HG03442 (cell line): Measurements from ENCODE around the gene KCNJ4.
"Not testable (repeated sequence)": the region's sequence is repeated elsewhere in the genome, so short reads cannot be mapped to it uniquely, and the experiment has no call there.

Experiments used
- ATAC-seq: cut with Tn5 transposase; IDR thresholded peaks from one replicate; pipeline ENCODE4 v1.9.1; 2021; ENCODE audit warnings: mild to moderate bottlenecking, moderate library complexity; ENCODE audit not compliant: unreplicated experiment

KCNJ4 gene

GRCh38 chr22:38414009-38414395 is 41.0 kb downstream of the KCNJ4 start:
- no peak for ATAC-seq

GRCh38 chr22:38413085-38414008 is 41.7 kb downstream of the KCNJ4 start:
- no peak for ATAC-seq

DNA sequence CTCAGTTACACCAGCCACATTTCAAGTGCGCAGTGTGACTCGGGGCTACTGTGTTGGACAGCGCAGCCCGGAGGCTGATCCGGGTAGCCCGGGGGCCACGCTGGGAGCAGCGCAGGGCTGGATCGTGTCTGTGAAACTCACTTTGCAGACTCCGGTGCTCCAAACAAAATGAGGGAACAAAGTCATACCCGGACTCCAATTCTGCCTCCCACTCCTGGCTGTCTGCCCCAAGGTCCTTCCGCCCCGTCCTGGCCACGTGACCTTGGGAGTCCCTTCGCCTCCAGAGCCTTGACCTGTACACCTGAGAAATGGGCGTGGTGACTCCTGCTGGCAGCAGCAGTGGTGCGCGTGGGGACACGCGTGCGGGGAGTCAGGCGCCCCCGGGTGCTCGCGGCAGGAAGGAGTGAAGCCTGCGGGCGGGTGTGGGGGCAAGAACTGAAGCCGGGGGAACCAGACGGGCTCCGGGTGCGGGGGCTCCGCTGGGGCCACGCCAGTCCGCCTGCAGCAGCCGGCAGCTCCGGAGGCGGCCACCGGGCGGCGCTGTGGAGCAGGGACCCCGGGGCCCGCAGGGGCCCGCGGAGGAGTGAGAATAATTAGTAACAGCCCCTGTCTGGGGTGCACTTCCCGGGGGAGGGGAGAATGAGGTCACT is 42.4 kb downstream of the KCNJ4 start:
- no peak for ATAC-seq

- no peak for ATAC-seq
Measured at GRCh38 chr22:38411016-38411415, 44.0 kb downstream of the KCNJ4 start.

- not testable (repeated sequence) for ATAC-seq
Measured at GRCh38 chr22:38409916-38410315, 45.1 kb downstream of the KCNJ4 start.

DNA sequence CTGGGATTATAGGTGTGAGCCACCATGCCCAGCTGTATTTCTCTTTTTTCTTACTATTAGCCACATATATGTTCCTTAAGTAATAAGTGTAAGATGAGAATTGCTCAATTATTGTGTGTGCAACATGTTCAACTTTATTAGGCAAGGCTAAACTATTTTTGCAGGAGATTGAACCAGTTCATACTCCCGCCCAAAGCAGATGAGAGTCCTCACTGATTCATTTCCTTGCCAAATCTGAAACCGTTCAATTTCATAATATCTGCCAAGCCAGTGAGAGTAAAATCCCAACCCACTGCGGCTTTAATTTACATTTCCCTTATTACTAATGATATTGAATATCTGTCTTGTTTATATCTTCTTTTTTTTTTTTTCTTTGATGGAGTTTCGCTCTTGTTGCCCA is 48.4 kb downstream of the KCNJ4 start:
- no peak for ATAC-seq

GRCh38 chr22:38404419-38404818 is 50.6 kb downstream of the KCNJ4 start:
- ATAC-seq: no peak

GRCh38 chr22:38403812-38404211 is 51.2 kb downstream of the KCNJ4 start:
- no peak for ATAC-seq

GRCh38 chr22:38402204-38402603 is 52.8 kb downstream of the KCNJ4 start:
- ATAC-seq: no peak

- ATAC-seq: no peak
Measured at GRCh38 chr22:38401336-38402084, 53.5 kb downstream of the KCNJ4 start.

GRCh38 chr22:38400256-38400655 is 54.7 kb downstream of the KCNJ4 start:
- ATAC-seq: not testable (repeated sequence)

DNA sequence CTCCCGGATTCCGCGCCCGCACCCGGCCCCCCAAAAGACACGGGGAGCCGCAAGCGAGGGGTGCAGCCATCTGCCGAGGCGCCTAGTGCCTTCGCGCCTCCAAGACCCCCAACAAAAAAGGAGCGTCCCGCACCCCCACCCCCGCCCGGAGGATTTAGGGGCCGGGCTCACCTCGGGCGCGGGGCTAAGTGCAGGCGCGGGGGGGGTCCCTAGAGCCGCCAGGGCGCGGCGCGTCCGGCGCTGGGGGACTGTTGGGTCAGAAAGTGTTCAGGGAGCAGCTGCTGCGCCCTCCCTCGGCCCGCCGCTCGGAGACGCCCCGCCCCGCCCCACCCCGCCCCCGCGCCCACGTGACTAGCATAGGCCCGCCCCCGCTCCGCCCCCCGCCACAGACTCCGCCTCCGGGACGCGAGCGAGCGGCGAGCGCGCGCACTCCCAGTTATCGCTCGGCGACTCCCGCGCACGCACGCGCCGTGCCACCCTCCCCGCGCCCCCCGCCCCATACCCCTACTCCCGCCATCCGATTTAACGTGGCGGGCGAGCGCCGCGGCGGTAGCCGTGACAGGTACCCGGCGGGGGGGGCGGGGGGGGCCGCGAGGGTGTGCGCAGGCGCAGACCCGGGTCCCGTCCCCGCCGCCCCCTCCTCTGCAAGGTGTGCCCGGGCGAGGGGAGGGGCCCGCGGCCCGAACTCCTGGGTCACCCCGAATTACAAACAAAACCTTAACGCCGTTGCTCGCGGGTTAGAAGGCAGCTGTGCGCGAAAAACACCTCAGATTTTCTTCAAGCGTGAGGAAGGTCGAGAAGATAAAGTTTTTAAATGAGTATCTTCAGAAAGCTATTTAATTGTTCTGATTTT is 56.2 kb downstream of the KCNJ4 start:
- peak; percentile 40 for ATAC-seq

DNA sequence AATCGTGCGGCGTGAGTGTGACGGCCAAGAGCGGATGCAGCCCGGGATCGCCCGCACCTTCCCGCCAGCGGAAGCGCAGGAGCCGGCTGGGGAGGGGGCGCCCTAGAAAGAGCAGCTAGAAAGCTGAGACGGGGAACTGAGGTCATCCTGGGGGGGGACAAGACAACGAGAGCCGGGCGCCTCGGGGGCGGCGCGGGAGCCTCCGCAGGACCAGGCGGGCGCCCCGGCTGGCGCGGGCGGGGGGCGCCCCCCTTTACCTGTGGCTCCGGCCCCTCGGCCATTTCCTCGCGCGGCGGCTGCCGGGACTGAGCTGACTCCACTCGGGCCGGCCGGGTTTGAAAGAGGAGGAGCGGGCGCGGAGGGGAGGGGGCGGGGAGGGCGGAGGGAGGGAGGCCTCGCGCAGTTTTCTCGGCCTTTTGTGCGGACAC is 56.8 kb downstream of the KCNJ4 start:
- peak; percentile 28 for ATAC-seq

GRCh38 chr22:38397189-38398085 is 57.6 kb downstream of the KCNJ4 start:
- ATAC-seq: no peak

DNA sequence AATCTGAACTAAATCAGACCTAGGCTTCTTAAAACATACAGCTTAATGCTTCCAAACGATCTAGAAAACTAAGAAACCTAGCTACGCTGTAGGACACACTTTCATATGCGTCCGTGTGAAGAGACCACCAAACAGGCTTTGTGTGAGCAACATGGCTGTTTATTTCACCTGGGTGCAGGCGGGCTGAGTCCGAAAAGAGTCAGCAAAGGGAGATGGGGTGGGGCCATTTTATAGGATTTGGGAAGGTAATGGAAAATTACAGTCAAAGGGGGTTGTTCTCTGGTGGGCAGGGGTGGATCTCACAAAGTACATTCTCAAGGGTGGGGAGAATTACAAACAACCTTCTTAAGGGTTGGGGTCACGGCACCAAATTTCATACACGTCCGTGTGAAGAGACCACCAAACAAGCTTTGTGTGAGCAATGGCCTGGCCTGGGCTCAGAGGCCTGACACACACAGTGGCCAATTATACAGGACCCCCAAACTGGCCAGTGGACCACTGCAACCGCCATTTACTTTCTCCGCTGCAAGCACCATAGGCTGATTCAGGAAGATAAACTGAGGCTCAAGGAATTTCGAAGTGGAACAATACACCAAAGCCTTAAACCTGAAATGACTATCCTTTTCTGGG is 58.4 kb downstream of the KCNJ4 start:
- ATAC-seq: not testable (repeated sequence)

DNA sequence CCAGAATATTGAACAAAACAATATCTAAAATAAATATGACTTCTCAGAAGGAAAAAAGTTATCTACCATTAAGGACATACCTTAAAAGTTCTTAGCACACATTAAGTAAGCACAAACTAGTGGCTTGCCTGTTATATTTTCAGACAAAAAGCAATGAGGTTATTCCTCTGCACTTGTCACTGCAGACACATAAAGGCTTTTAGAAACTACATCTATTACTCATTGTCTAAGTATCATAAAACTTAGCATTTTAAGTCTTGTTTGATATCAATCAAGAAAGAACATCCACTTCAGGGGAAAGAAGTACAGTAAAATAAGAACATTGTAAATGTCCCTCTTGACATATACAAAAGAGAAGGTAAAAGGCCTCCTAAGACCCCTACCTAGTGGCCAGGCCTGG is 59.1 kb downstream of the KCNJ4 start:
- ATAC-seq: not testable (repeated sequence)

DNA sequence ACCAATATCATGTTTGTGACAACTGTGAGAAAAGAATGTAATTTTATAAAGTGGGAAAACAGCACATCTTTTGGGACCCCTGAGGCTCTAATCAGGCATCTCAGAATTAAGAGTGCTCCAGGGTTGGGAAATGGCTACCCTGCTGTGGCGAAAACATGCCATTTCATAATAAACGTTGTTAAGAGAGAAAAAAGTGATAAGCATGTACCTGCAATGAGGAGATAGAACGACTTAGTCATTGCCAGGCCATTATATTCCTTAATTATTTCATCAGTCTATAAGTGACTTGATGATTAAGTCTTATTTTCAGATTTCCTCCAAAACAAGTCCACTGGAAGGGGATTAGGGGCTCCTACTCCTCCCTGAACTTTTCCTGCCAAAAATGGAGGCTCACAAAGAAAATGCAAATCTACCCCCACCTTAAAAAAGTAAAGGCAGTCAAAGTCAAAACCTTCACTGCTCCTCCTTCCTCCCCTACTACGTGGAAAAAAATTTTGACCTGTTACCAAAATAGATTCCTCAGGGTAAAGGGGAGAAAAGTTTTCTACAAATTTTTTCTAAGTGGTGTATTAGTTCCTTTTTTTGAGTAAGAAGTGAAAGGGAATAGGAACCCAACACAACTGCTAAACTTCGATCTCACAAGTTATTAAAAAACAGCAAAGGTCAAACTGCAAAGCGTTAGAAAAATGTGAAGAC is 59.9 kb downstream of the KCNJ4 start:
- not testable (repeated sequence) for ATAC-seq

DNA sequence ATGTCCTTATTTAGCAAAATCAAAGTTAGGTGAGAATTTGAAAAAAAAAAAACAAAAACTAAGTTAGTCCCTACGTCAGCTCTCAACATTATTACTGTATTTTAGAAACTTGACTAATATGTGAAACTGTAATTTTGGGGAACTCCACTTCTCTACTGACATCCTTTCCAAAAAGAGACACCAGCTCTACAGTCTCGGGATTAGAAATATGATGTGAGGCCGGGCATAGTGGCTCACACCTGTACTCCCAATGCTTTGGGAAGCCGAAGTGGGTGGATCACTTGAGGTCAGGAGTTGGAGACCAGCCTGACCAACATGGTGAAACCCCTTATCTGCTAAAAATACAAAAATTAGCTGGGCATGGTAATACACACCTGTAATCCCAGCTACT is 65.6 kb downstream of the KCNJ4 start:
- not testable (repeated sequence) for ATAC-seq
